ENCODE data around the gene BSCL2.

GRCh38 chr11:62671608-62672389 is 35.4 kb downstream of the BSCL2 start, which contains the start of the genes LBHD1 and UQCC3:
- TF ChIP-seq CTCF (IDR thresholded peaks at IDR 0.05) (no peak), POLR2A (IDR thresholded peaks at IDR 0.05) (peak in 1 of 2 donors; percentile 53)
